Stimulated activated CD8-positive, alpha-beta memory T cell treated with anti-CD3 and anti-CD28 coated beads, Interleukin-15, amount 100 ng/mL, for 1 hour (primary cell): Measurements from ENCODE around the gene CAPN9.
"Not testable (repeated sequence)": the region's sequence is repeated elsewhere in the genome, so short reads cannot be mapped to it uniquely, and the experiment has no call there.

Experiments
- DNase-seq: peaks from one replicate; pipeline ENCODE4 v3.0.0-alpha.2; 2020; ENCODE audit warnings: low read depth

Gene CAPN9

GRCh38 chr1:230747127-230747730 lies at the start of gene CAPN9:
Gene CAPN9 (plus strand): TSS chr1:230747388. CDS start chr1:230747497, 109 bp downstream.
- DNase-seq = no peak

GRCh38 chr1:230698130-230698529 lies 49.1 kb upstream of the CAPN9 start:
- no peak for DNase-seq

GRCh38 chr1:230698964-230699363 lies 48.2 kb upstream of the CAPN9 start:
- DNase-seq = not testable (repeated sequence)

GRCh38 chr1:230699716-230700115 lies 47.5 kb upstream of the CAPN9 start:
- DNase-seq = no peak

- no peak for DNase-seq
Observed at GRCh38 chr1:230700132-230700531, 47.1 kb upstream of the CAPN9 start.

- no peak for DNase-seq
Observed at GRCh38 chr1:230701434-230701833, 45.8 kb upstream of the CAPN9 start.

GRCh38 chr1:230701895-230702768 lies 45.1 kb upstream of the CAPN9 start:
- DNase-seq = no peak

GRCh38 chr1:230702934-230703678 lies 44.1 kb upstream of the CAPN9 start:
- no peak for DNase-seq

- DNase-seq = no peak
Observed at GRCh38 chr1:230703679-230704385, 43.4 kb upstream of the CAPN9 start.

- no peak for DNase-seq
Observed at GRCh38 chr1:230704830-230705229, 42.4 kb upstream of the CAPN9 start.

- no peak for DNase-seq
Observed at GRCh38 chr1:230705289-230706019, 41.7 kb upstream of the CAPN9 start.

GRCh38 chr1:230706020-230706699 lies 41.0 kb upstream of the CAPN9 start:
- DNase-seq = no peak

- no peak for DNase-seq
Observed at GRCh38 chr1:230706887-230707731, 40.1 kb upstream of the CAPN9 start.

GRCh38 chr1:230707732-230708630 lies 39.2 kb upstream of the CAPN9 start:
- DNase-seq = no peak

GRCh38 chr1:230708631-230709580 lies 38.3 kb upstream of the CAPN9 start:
- no peak for DNase-seq

GRCh38 chr1:230709619-230710542 lies 37.3 kb upstream of the CAPN9 start:
- DNase-seq = no peak

GRCh38 chr1:230710543-230710904 lies 36.7 kb upstream of the CAPN9 start:
- no peak for DNase-seq
